GM20431 (cell line): Measurements from ENCODE around the gene CCDC88B.

Experiments used
- in situ Hi-C: fragments of 300-500 bp; cut with MseI, MboI; formaldehyde crosslinking; loops from one replicate; pipeline ENCODE4 v1.15.0; 2020; ENCODE audit warnings: low sequenced_read_pairs; ENCODE audit not compliant: unreplicated experiment

The CCDC88B gene

DNA sequence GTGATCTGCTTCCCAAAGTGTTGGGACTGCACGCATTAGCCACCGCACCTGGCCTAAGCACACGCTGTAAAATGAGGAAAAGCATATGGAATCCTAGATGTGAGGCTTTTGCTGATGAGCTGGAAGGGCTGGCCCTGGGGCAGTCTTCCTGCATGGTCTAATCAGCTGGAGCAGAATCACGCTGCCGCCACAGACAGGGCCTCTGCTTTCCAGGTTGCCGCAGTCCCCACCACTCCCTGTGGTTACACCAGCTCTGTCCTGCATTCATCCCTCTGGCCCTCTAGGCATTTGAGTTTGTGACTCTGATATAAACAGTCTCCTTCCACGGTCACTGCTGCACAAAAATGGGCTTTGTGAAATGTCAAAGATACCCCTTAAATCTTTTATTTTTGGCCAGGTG, 36.1 kb downstream of the CCDC88B start:
- in situ Hi-C loops = no loop called here

GRCh38 chr11:64378335-64378880, 38.4 kb downstream of the CCDC88B start:
- in situ Hi-C loops = no loop called here

GRCh38 chr11:64379160-64379559, 39.2 kb downstream of the CCDC88B start:
- in situ Hi-C loops = no loop called here

DNA sequence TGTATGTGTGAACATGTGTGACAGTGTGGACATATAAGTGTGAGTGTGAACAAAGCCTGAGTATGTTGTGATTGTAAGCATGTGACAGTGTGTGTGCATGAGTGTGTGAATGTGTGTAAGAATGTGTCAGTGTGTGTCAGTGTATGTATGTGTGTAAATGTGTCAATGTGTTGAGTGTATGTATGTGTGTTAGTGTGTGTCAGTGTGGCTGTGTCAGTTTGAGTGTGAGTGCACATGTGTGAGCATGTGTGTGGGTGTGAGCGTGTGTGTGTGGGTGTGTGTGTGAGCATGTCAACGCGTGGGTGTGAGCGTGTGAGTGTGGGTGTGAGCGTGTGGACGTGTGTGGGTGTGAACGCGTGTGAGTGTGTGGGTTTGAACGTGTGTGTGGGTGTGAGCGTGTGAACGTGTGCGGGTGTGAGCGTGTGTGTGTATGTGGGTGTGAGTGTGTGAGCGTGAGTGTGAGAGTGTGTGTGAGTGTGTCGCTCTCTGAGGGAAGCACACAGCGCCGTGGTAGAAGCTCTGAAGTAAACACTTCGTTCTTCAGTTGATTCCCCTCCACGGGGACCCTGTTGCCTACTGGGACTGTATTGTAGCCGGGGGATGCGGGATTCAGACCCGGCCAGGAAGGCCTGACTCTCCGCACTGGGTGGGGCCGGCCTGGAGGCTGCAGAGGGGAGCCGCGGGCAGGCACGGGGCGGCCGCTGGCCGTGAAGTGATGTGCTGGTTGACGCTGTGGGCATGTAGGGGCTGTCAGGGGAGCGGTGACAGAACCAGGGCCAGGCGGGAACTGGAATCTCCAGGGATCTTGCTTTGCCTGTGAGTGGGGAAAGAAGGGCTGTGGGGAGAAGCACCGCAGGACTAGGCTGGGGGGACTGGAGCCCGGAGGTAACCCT, 40.1 kb downstream of the CCDC88B start:
- in situ Hi-C loops = no loop called here

DNA sequence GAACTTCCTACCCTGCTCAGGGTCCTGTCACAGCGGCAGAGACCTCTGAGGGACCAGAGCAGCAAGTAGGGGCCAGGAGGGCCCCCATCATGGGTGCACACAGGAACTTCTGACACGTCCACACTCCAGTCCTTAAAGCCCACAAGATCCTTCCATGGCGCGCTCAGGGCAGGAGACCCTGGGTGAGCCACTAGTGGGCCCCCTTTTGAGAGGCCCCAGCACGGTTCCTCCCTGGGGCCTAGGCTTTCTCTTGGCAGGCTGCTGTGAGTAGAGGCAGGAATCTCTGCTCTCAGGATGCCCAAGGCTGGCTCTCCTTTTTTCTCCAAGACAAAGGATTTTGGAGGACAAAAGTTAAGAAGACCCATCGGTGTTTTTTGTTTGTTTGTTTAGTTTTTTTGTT, 41.3 kb downstream of the CCDC88B start:
- in situ Hi-C loops = no loop called here

DNA sequence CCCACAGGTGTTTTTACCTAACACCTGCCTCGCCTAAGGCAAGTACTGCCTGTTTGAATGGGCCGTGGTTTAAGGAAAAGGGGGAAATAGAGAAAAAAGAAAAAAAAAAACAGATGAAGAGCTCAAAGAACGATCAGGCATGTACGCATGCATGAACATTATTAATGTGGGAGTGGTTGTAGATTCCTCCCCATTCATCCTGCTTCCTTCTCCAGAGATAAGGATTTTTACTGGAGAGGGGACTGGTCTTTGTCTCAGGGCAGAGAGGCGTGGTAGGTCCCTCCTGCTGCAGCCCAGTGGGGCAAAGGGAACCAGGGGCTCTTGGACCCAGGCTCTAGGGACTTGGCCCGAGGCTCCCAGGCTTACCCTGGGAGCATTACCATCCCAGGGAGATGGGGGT, 42.0 kb downstream of the CCDC88B start:
- in situ Hi-C loops = no loop called here

- in situ Hi-C loops = no loop called here
Observed at GRCh38 chr11:64382586-64382985, 42.6 kb downstream of the CCDC88B start.

DNA sequence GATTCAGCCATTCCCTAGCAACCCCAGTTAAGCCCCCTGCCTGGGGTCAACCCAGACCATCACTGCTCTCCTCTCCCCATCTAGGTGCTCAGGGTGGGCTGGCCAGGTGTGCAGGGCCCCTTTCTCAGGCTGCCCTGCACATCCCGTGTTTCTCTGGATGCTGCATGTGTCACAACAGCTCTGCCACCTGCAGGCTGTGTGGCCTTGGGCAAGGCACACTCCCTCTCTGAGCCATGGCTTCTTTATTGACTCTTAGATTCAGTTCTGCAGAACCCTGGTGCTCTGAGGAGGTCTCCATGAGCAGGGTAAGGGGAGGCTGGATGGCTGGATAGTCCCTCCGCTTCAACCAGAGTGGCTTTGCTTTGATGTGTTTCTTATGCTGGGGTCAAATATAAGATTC, 43.6 kb downstream of the CCDC88B start:
- in situ Hi-C loops = no loop called here

- in situ Hi-C loops = no loop called here
Observed at GRCh38 chr11:64384028-64384737, 44.2 kb downstream of the CCDC88B start.

- in situ Hi-C loops = no loop called here
Observed at GRCh38 chr11:64384981-64385944, 45.3 kb downstream of the CCDC88B start.

- in situ Hi-C loops = no loop called here
Observed at GRCh38 chr11:64385945-64386704, 46.1 kb downstream of the CCDC88B start.

DNA sequence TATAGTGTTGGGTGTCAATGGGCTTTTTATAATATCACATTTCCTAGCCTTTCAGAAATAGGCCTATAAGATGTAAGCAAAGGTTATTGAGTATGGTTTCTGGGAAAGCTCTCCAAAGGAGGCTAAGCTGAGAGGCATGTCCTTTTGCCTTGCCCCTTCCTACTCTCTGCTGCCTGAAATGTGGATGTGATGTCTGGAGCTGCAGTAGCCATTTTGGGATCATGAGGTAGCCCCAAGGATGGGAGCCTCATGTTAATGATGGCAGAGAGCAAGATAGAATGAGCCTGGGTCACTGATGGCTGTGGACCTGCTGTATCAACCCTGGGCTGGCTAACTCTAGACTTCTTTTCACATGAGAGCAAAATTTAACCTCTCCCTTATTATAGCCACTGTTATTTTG, 47.9 kb downstream of the CCDC88B start:
- in situ Hi-C loops = no loop called here

DNA sequence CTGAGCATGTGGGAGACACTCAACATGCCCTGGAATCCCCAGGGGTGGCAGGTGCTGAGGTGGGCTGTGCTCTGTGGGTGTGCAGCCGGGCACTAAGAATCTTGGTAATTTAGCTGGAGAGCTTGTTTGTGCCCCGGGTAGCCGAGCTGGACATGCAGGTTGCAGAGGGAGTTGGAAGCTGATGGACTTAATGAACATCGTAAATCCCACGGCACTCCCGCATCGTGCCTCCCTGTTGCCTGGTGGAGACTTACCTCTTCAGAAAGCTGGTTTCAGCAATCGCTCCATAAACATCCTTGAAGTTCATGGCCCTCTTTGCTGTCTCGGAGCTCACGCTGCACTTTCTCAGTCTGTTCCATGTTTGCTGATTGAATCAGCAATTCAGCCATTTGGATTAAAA, 48.9 kb downstream of the CCDC88B start:
- in situ Hi-C loops = no loop called here

- in situ Hi-C loops = no loop called here
Observed at GRCh38 chr11:64389851-64390250, 49.8 kb downstream of the CCDC88B start.

- in situ Hi-C loops = no loop called here
Observed at GRCh38 chr11:64390558-64390957, 50.6 kb downstream of the CCDC88B start.

DNA sequence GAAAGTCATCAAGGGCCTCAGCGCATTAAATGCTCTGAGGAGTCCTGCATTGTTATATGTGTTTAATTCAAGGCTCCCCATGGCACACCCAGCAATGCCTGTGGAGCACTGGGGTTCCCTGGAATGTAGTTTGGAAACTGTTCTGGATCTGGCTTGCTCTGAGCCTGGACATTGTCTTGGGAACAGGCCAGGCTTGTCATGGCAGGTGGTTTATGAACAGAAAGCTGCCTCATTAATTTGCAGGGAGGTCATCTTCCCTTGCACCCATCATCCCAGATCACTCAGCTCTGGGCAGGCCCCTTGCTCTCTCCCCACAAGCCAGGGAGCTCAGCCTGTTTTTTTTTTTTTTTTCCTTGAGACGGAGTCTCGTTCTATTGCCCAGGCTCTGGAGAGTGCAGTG, 51.8 kb downstream of the CCDC88B start:
- in situ Hi-C loops = no loop called here

- in situ Hi-C loops = no loop called here
Observed at GRCh38 chr11:64395545-64396078, 55.6 kb downstream of the CCDC88B start.

DNA sequence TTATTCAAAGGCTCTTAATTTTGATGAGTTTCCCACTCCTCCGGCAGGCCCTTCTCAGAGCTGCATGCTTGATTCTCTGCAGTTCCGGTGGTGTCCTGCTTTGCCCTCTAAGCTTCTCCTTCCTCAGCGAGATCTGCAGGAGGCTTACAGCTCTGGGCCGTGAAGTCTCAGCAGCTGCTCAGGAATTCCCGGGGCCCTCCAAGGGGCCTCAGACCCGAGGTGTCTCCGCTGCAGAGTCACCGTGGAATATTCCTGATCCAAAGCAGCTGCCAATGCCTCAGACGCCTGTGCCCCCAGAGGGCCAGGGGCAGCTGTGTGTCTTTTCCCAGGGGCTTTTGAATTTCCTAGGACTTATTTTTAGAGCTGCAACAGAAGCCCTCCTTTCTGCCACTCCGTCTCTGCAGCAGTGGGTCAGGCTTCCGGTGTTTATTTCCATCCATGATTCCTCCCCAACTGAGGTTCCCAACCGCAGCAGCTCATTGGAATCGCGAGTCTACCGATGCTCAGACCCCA, 56.1 kb downstream of the CCDC88B start:
- in situ Hi-C loops = no loop called here

DNA sequence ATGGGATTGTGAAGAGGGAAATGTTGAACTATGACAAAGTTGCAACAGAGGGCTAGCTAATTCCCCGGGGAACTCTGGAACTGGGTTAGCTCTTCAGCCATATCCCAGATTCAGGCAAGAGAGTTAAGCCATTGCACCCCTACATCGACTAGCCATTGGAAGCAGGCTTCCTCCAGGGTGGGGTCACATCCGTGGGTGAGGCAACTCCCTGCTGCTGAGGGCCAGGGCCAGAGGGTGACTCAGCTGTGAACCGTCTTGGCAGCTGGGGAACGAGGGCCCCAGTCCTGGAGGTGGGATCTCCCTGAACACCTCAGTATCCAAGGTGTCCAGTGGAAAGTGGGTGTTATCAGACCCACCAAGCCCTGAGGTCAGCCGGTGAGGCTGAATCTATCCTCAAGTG, 60.1 kb downstream of the CCDC88B start:
- in situ Hi-C loops = no loop called here
